ENCODE data around the gene GPR37.

DNA sequence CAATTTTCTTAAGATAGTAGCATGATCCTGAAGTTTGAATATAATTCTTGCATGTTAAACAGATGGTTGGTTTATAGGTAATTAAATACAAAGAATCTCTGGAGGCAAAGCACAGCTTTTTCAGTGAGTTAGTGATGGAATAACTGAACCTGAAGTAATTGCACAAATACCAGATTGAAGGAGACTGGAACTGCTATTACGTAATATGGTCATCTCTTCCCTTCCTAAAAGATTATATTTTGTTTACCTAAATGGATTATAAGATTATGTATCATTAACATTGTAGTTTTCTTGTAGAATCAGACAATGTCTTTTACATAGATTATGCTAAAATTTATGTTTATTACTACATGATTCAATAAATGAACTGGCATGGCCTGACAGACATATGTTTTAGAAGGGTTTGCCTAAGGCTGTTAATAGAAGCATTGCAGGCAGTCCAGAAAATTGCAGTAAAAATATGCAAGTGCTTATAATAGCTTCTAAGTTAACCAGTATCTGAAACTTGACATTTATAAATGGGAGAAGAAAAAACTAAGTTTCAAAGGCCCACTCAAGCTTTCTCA is 35.8 kb upstream of the GPR37 start:
- TF ChIP-seq EP300 (IDR thresholded peaks at IDR 0.05) (no peak), CTCF (IDR thresholded peaks at IDR 0.05) (no peak), POLR2A (IDR thresholded peaks at IDR 0.05) (no peak)

Data from suprapubic skin (tissue), 3 donors.